WTC11 (cell line): ENCODE results near the gene DHX57. TPM values are rescaled to one million over a fixed set of nuclear protein-coding genes. Genes with fewer than 3 reads are reported as not detected.

Experiments used
- ATAC-seq: fragments of 200-7000 bp; cut with Tn5 transposase; 2 replicates; pipeline ENCODE4 v1.10.0; 2021; ENCODE audit warnings: mild to moderate bottlenecking, moderate library complexity
- CTCF ChIA-PET: fragments of 300-600 bp; sonication (Branson Sonifier 250); formaldehyde crosslinking; loops from one replicate; lab custom pipeline; 2021; ENCODE audit warnings: antibody characterized with exemption; lab: Charles Lee
- POLR2A ChIA-PET: fragments of 350-600 bp; sonication (Branson Sonifier 250); formaldehyde crosslinking; loops from one replicate; lab custom pipeline; 2021; ENCODE audit warnings: antibody characterized with exemption; lab: Charles Lee
- DNase-seq: peaks from one replicate; pipeline ENCODE4 v3.0.0; 2021; ENCODE audit warnings: low spot score
- H3K27ac Mint-ChIP-seq: 2 replicates; pipeline ENCODE4 v1.8.0; 2021; ENCODE audit warnings: mixed read lengths
- H3K27me3 Mint-ChIP-seq: 2 replicates; pipeline ENCODE4 v1.8.0; 2021; ENCODE audit warnings: low read depth, mild to moderate bottlenecking, moderate library complexity, mixed read lengths
- H3K36me3 Mint-ChIP-seq: 2 replicates; pipeline ENCODE4 v1.8.0; 2021; ENCODE audit warnings: mixed read lengths
- H3K4me1 Mint-ChIP-seq: 2 replicates; pipeline ENCODE4 v1.8.0; 2022; ENCODE audit warnings: mixed read lengths
- H3K4me3 Mint-ChIP-seq: 2 replicates; pipeline ENCODE4 v1.8.0; 2021; ENCODE audit warnings: mild to moderate bottlenecking, moderate library complexity, mixed read lengths
- H3K9me3 Mint-ChIP-seq: 2 replicates; pipeline ENCODE4 v1.8.0; 2021; ENCODE audit warnings: mixed read lengths
- ELF4 ChIP-seq: sonication (generic); formaldehyde crosslinking; IDR thresholded peaks from 2 replicates; pipeline ENCODE4 v1.8.1; 2022; ENCODE audit warnings: low read depth, mild to moderate bottlenecking, moderate library complexity, missing genetic modification reagents
- ETV6 ChIP-seq: sonication (generic); formaldehyde crosslinking; IDR thresholded peaks from 2 replicates; pipeline ENCODE4 v1.8.1; 2022; ENCODE audit warnings: mild to moderate bottlenecking, missing genetic modification reagents
- FOXK1 ChIP-seq: sonication (generic); formaldehyde crosslinking; IDR thresholded peaks from 2 replicates; pipeline ENCODE4 v1.8.0; 2022; ENCODE audit warnings: mild to moderate bottlenecking, moderate library complexity, missing genetic modification reagents
- GTF2I ChIP-seq: fragments of 250-450 bp; sonication (Bioruptor Pico); conservative IDR thresholded peaks from 2 replicates; pipeline ENCODE4 v1.4.0; 2021; ENCODE audit warnings: mild to moderate bottlenecking
- JUN ChIP-seq: sonication (generic); formaldehyde crosslinking; IDR thresholded peaks from 2 replicates; pipeline ENCODE4 v1.8.0; 2023; ENCODE audit warnings: mild to moderate bottlenecking, missing genetic modification reagents
- KAT7 ChIP-seq: sonication (generic); formaldehyde crosslinking; IDR thresholded peaks from 2 replicates; pipeline ENCODE4 v1.8.1; 2023; ENCODE audit warnings: missing genetic modification reagents, mild to moderate bottlenecking, borderline replicate concordance
- NFATC4 ChIP-seq: fragments of 250-450 bp; sonication (Bioruptor Pico); IDR thresholded peaks from 2 replicates; pipeline ENCODE4 v1.9.0; 2021; ENCODE audit warnings: mild to moderate bottlenecking
- NR3C1 ChIP-seq: sonication (generic); formaldehyde crosslinking; conservative IDR thresholded peaks from 2 replicates; pipeline ENCODE4 v1.8.1; 2023; ENCODE audit warnings: low read depth, mild to moderate bottlenecking, missing genetic modification reagents
- OVOL2 ChIP-seq: fragments of 250-450 bp; sonication (Bioruptor Pico); IDR thresholded peaks from 2 replicates; pipeline ENCODE4 v1.9.0; 2021; ENCODE audit warnings: mild to moderate bottlenecking, borderline replicate concordance
- RORB ChIP-seq: fragments of 250-450 bp; sonication (Bioruptor Pico); IDR thresholded peaks from 2 replicates; pipeline ENCODE4 v1.9.0; 2021; ENCODE audit warnings: mild to moderate bottlenecking
- SMAD3 ChIP-seq: sonication (generic); formaldehyde crosslinking; IDR thresholded peaks from 2 replicates; pipeline ENCODE4 v1.8.0; 2022; ENCODE audit warnings: missing genetic modification reagents, mild to moderate bottlenecking, borderline replicate concordance
- TCF7 ChIP-seq: sonication (generic); formaldehyde crosslinking; IDR thresholded peaks from 2 replicates; pipeline ENCODE4 v1.8.0; 2022; ENCODE audit warnings: mild to moderate bottlenecking, low read depth, missing genetic modification reagents, moderate library complexity
- ZBTB21 ChIP-seq: sonication (generic); formaldehyde crosslinking; IDR thresholded peaks from 2 replicates; pipeline ENCODE4 v1.8.1; 2023; ENCODE audit warnings: mild to moderate bottlenecking, missing genetic modification reagents, borderline replicate concordance
- ZNF138 ChIP-seq: sonication (generic); formaldehyde crosslinking; conservative IDR thresholded peaks from 2 replicates; pipeline ENCODE4 v1.8.1; 2022; ENCODE audit warnings: mild to moderate bottlenecking, moderate library complexity, missing genetic modification reagents
- ZNF232 ChIP-seq: sonication (generic); formaldehyde crosslinking; IDR thresholded peaks from 2 replicates; pipeline ENCODE4 v1.8.0; 2022; ENCODE audit warnings: mild to moderate bottlenecking, missing genetic modification reagents
- ZNF532 ChIP-seq: fragments of 250-450 bp; sonication (Bioruptor Pico); IDR thresholded peaks from 2 replicates; pipeline ENCODE4 v1.9.0; 2021; ENCODE audit warnings: mild to moderate bottlenecking, borderline replicate concordance
- ZNF671 ChIP-seq: fragments of 250-450 bp; sonication (Bioruptor Pico); IDR thresholded peaks from 2 replicates; pipeline ENCODE4 v1.8.0; 2021; ENCODE audit warnings: mild to moderate bottlenecking
- ZSCAN18 ChIP-seq: fragments of 250-450 bp; sonication (Bioruptor Pico); IDR thresholded peaks from 2 replicates; pipeline ENCODE4 v2.1.2; 2022; ENCODE audit warnings: mild to moderate bottlenecking, moderate library complexity
- total RNA-seq: library from RNA; stranded (reverse); gene quantifications from 3 replicates; pipeline ENCODE4 v1.2.3, GENCODE V29; 2021
- TF ChIP-seq, protein P1 (sequence below): fragments of 200-600 bp; IDR thresholded peaks from 2 replicates; pipeline ENCODE4 v1.8.0; 2022; ENCODE audit warnings: antibody characterized with exemption
- TF ChIP-seq, protein P2 (sequence below): fragments of 250-450 bp; sonication (Bioruptor Pico); IDR thresholded peaks from 2 replicates; pipeline ENCODE4 v1.8.0; 2021; ENCODE audit warnings: mild to moderate bottlenecking
- TF ChIP-seq, protein P3 (sequence below): fragments of 250-450 bp; sonication (Bioruptor Pico); IDR thresholded peaks from 2 replicates; pipeline ENCODE4 v1.9.0; 2021; ENCODE audit warnings: mild to moderate bottlenecking

Gene DHX57
- total RNA-seq, 1 experiment from 2014 or later: 30.3 TPM

GRCh38 chr2:38866773-38867443, 8.8 kb downstream of the DHX57 start (continued):
- TF ChIP-seq, protein P1, sequence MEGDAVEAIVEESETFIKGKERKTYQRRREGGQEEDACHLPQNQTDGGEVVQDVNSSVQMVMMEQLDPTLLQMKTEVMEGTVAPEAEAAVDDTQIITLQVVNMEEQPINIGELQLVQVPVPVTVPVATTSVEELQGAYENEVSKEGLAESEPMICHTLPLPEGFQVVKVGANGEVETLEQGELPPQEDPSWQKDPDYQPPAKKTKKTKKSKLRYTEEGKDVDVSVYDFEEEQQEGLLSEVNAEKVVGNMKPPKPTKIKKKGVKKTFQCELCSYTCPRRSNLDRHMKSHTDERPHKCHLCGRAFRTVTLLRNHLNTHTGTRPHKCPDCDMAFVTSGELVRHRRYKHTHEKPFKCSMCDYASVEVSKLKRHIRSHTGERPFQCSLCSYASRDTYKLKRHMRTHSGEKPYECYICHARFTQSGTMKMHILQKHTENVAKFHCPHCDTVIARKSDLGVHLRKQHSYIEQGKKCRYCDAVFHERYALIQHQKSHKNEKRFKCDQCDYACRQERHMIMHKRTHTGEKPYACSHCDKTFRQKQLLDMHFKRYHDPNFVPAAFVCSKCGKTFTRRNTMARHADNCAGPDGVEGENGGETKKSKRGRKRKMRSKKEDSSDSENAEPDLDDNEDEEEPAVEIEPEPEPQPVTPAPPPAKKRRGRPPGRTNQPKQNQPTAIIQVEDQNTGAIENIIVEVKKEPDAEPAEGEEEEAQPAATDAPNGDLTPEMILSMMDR: no peak
- no peak for TF ChIP-seq GTF2I
- no peak for TF ChIP-seq ETV6 (CRISPR knock-in tag)
- TF ChIP-seq ZNF232 (CRISPR knock-in tag): no peak
- TF ChIP-seq ZNF138 (CRISPR knock-in tag): no peak
- TF ChIP-seq TCF7: no peak
- no peak for TF ChIP-seq KAT7 (CRISPR knock-in tag)
- TF ChIP-seq ZNF532 (CRISPR knock-in tag): no peak
- TF ChIP-seq ELF4 (CRISPR knock-in tag): no peak
- TF ChIP-seq NFATC4 (CRISPR knock-in tag): no peak
- TF ChIP-seq NR3C1 (CRISPR knock-in tag): no peak
- TF ChIP-seq ZSCAN18: no peak
- TF ChIP-seq SMAD3 (CRISPR knock-in tag): no peak
- no peak for TF ChIP-seq JUN (CRISPR knock-in tag)
- TF ChIP-seq FOXK1 (CRISPR knock-in tag): no peak
- TF ChIP-seq, all 79 proteins: peak for 0

DNA sequence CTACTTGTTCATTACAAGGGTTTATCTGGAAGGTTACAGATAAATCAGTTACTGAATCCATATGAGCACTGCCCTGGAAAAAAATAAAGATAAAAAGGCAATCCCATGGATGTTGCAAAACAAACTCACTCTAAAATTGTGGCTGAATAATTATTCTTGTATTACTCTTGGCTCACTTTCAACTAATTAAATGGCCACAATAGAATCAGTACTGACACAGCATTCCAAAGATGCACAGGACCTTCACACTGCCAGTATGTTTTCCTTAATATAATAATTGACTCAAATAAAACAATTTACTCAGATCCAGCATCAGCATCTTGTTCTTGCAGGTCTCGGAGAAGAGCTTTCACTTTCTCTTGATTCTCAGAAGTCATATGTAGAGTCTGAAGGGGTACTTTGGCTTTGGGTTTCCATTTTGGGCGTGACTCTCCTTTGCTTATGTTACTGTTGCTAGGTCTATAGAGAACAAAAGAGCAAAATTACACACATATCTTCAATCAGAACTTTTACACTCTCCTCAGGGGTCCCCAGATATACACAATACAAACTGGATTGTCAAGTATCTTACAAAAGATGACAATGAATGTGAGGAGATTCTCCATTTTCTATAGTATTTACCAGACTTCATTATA, 12.6 kb downstream of the DHX57 start:
- H3K9me3 Mint-ChIP-seq: no peaks in the 10 kb centered on the region
- peaks cover 36% of the 10 kb centered on the region for H3K36me3 Mint-ChIP-seq
- POLR2A ChIA-PET: no interaction called here

DNA sequence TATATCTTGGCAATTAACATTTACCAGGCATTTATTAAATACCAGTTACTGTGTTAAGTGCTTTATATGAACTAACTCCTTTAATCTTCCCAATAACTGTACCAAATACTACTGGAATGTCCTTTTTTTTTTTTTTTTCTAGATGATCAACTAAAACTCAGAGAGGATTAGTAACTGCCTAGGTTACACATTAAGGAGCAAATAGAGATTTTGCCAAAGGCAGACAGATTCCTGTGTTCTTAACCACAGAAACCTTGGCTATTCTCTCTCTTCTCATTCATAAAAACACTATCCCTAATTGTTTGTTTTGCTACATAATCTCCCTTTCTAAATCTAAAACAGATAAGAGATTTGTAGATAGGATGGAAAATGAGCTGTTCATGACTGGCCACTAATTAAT, 13.3 kb downstream of the DHX57 start:
- ChIA-PET POLR2A (no interaction called here), CTCF (no interaction called here)
- H3K36me3 Mint-ChIP-seq: peaks cover 37% of the 10 kb centered on the region
- H3K27me3 Mint-ChIP-seq: no peaks in the 10 kb centered on the region
- H3K27ac Mint-ChIP-seq: no peak overlapping the region
- no peaks in the 10 kb centered on the region for H3K9me3 Mint-ChIP-seq
- no peak overlapping the region for H3K4me3 Mint-ChIP-seq
- ATAC-seq: no peak
- TF ChIP-seq ELF4 (CRISPR knock-in tag) (no peak), ZNF138 (CRISPR knock-in tag) (no peak), ZNF671 (CRISPR knock-in tag) (no peak)
- TF ChIP-seq, protein P2, sequence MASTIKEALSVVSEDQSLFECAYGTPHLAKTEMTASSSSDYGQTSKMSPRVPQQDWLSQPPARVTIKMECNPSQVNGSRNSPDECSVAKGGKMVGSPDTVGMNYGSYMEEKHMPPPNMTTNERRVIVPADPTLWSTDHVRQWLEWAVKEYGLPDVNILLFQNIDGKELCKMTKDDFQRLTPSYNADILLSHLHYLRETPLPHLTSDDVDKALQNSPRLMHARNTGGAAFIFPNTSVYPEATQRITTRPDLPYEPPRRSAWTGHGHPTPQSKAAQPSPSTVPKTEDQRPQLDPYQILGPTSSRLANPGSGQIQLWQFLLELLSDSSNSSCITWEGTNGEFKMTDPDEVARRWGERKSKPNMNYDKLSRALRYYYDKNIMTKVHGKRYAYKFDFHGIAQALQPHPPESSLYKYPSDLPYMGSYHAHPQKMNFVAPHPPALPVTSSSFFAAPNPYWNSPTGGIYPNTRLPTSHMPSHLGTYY (CRISPR knock-in tag): no peak
- TF ChIP-seq, protein P3, sequence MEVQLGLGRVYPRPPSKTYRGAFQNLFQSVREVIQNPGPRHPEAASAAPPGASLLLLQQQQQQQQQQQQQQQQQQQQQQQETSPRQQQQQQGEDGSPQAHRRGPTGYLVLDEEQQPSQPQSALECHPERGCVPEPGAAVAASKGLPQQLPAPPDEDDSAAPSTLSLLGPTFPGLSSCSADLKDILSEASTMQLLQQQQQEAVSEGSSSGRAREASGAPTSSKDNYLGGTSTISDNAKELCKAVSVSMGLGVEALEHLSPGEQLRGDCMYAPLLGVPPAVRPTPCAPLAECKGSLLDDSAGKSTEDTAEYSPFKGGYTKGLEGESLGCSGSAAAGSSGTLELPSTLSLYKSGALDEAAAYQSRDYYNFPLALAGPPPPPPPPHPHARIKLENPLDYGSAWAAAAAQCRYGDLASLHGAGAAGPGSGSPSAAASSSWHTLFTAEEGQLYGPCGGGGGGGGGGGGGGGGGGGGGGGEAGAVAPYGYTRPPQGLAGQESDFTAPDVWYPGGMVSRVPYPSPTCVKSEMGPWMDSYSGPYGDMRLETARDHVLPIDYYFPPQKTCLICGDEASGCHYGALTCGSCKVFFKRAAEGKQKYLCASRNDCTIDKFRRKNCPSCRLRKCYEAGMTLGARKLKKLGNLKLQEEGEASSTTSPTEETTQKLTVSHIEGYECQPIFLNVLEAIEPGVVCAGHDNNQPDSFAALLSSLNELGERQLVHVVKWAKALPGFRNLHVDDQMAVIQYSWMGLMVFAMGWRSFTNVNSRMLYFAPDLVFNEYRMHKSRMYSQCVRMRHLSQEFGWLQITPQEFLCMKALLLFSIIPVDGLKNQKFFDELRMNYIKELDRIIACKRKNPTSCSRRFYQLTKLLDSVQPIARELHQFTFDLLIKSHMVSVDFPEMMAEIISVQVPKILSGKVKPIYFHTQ (CRISPR knock-in tag): no peak
- H3K4me1 Mint-ChIP-seq: no peaks in the 10 kb centered on the region
- DNase-seq: no peak

More for the DNA sequence above, 12.6 kb downstream of the DHX57 start:
- Mint-ChIP-seq H3K4me1 (no peaks in the 10 kb centered on the region), H3K27me3 (no peaks in the 10 kb centered on the region), H3K4me3 (no peak overlapping the region), H3K27ac (no peak overlapping the region; the same call in 1 of the 2 replicates)
- CTCF ChIA-PET: no interaction called here
- TF ChIP-seq RORB (no peak), ZBTB21 (no peak), OVOL2 (no peak)
- ATAC-seq (no peak), DNase-seq (no peak)
